C4-2B (cell line): ENCODE results near the gene LGALS9B.
"Not testable (repeated sequence)": the region's sequence is repeated elsewhere in the genome, so short reads cannot be mapped to it uniquely, and the experiment has no call there.

Experiments
- H3K27ac ChIP-seq: fragments of 450-650 bp; 2 replicates; pipeline ENCODE4 v1.5.1; 2017

The LGALS9B gene

DNA sequence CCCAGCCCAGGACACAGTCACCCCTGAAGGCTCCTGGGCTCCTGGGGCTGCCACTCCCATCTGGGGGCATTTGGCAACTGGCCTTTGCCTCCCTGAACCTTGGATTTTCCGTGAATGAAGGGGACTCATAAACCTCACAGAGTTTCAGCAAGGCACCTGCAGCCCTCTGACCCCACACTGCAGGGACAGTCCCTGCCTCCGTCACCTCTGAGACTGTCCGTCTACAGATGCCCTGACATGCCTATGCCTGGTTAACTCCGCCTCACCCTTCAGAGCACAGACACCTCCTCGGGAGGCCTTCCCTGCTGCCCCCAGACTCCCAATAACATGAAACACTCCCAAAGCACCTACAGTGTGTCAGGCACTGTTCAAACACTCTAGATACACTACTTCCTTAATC lies 786 bp downstream of the LGALS9B start:
- not testable (repeated sequence) for H3K27ac ChIP-seq

DNA sequence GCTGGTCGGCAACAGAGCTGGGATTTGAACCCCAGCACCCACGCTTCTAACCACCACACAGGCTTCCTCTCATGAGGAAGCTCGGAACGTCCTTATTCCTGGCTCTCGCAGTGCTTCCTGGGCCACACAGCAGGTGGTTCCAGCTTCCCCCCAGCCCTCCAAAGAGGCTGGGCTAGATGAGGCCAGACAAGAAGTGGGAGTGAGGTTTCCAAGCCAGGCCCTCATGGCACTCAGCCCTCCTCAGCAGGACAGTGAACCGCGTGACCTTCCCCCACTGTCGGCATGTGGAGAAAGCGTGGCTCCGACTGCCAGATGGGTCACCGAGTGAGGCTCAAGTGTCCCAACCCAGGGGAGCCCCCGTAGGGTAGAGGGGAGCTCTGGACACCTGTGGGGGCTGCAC lies 1.8 kb downstream of the LGALS9B start:
- not testable (repeated sequence) for H3K27ac ChIP-seq

DNA sequence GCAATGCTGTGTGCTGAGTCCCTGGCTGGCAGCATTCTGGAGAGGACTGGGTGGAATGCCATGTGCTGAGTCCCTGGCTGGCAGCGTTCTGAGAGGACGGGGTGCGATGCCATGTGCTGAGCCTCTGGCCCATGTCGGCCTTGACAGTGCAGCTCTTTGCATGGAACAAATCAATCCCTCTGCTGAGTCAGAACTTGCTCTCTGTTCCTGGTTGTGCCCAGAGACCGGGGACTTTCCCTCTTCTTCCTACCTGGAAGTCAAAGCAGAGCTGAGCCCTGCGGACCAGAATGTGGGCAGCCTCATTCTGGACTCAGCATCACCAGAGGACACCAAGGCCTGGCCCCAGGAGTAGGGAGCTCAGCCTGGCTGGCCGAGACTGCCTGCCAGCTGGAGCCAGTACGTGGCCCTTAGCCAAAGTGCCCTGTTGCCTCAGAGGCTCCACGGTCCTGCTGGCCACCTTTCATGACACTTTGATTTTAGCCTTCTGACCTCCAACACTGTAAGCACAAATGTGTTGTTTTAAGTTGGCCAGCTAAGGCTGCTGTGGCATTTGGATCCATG lies 2.4 kb downstream of the LGALS9B start:
- H3K27ac ChIP-seq = not testable (repeated sequence)

DNA sequence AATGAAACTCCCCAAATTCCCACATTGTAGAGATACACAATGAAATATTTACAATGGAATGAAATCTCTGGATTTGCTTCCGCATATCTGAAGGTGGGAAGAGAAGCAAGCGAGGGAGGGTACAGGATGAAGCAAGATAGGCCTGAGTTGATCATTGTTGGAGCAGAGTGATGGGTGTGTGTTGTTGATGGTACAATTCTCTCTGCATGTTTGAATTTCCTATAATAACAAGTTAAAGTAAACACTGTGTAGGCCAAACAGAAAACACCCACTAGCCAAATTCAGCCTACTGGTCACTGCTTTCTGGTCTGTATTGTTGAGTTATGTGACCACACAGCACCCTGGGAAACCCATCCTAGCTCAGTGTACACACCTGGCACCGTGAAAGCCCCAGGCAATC lies 5.2 kb downstream of the LGALS9B start:
- H3K27ac ChIP-seq = not testable (repeated sequence)

DNA sequence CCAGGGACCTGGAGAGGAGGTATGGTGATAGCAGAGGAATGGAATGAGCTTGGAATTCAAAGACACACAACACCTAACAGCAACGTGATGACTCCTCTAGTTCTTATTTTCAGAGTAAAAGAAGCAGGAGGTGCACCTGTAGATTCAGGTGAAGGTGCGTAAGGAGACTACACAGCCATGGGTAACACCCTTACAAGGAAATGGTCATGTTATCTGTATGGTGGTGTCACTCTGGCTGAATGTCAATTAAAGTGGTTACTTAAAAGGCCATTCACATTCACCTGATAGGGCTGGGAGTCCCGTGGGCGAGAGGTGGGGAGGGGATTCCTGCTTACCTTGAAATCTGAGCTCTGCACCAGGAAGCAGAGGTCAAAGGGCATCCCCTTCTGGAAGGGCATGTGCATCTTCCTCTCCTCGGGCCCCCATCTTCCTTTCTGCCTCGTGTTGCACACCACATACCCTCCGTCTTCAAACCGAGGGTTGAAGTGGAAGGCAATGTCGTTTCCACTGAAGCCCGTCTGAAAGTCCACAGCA lies 9.4 kb downstream of the LGALS9B start:
- H3K27ac ChIP-seq = not testable (repeated sequence)

DNA sequence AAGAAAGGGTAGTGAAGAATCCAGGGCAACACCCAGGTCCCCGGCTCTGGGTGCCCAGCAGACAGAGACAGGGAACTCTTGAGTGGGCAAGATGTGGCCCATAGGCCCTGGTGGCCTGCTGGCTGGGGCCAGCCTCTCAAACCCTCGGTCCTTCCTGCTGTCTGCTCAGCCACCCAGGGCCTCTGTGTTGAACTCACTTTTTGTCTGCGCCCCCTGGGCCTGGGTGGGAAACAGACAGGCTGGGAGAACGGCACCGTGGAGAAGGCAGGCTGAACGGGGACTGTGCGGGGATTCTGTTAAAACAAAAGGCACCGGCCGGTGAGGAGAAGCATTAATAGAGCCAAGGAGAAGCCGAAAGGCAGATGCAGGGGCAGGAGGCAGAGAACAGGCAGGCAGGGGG lies 12.2 kb downstream of the LGALS9B start:
- not testable (repeated sequence) for H3K27ac ChIP-seq

DNA sequence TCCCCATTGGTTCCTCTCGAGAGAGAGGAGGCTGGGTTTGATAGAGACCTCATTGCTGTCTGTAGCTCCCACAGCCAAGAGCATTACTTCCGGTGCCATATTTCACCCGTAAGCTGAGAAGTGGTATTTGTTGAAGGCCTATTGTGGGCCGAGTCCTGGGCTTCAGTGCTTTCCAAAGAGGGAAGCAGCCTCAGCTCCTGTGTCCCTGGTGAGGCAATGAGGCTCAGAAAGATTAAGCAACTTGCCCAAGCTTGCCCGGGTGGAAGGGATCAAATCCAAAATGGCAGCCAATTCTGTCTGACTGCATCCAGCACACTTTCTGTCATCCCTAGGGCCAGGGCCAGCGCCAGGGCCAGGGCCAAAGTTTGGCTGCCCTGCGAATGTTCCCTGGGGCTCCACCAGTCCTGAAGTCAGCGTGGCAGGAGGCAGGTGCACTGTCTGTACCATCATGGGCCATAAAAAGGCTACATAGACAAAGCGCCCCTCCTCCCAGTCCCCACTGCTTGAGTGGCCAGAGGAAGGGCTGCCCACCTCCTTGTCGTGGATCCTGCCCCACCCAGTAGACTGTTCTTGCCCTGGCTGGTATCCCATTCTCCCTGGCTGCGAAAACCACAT lies 13.4 kb downstream of the LGALS9B start:
- not testable (repeated sequence) for H3K27ac ChIP-seq

DNA sequence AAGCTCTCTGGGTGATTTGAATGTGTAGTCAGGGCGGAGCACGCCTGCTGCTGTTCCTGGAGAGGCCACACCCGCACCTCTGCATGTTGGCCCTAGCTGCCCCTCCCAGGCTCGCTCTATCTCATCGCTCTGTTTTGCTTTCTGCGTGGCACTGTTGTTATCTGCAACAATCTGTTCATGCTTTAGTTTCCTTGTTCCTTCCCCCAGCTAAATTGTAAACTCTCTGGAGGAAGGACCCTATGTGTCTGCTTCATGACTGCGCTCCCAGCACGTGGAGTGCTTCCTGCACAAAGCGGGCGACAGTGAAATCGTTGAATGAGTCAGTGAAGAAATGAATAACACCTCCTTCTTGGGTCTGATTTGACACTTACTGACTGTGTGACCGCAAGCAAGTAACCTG lies 16.5 kb downstream of the LGALS9B start:
- H3K27ac ChIP-seq = not testable (repeated sequence)

DNA sequence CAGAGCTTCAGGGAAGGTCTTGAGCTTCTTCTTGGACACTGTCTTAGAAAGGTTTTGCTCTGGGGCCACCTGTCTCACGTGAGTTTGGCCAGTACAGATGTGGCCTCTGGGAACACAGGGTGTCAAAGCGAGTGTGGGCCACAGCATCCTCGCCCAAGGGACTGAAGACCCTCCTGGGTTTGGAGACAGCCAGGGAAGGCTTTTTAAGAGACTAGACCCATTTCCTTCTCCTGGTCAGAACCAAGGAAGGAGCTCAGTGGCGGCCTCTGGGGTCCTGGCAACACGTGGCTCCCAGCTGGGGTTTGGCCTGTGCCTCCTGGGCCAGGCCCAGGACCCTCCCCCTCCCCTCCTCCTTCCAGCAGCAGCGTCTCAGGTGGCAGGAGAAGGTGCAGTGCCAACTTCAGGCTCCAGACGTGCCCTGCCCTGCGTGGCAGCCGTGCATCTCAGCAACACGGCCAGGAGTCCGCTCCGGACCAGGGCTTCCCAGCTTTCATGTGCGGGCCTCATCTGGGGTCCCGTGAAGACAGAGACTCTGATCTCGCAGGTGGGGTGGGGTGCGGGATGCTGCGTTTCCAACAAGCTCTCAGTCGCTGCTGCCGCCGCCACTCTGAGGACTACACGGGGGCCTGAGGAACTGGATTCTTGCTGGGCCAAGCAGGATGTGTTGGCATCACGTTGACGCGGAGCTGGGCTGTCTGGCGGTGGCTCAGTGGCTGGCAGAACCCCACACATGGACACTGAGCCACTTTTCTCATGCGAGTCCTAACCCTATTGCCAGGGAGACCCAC lies 19.6 kb downstream of the LGALS9B start:
- H3K27ac ChIP-seq = not testable (repeated sequence)

DNA sequence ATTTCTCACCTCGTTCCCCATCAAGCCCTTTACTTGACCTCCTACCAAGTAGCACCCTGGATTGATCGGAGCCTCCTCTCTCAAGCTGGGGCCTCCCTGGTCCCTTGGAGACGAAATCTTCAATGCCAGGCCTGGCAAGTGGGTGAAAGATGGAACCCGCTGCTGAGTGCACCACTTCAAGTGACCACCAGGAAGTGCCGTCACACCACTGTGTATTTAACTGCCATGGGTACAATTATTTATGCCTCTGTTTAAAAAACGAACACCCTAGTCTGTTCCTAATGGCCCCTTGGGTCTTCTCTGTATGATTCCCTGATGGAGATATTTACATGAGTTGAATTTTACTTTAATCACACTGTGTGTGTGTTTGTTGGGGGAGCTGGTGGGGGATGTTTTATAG lies 20.4 kb downstream of the LGALS9B start:
- not testable (repeated sequence) for H3K27ac ChIP-seq

DNA sequence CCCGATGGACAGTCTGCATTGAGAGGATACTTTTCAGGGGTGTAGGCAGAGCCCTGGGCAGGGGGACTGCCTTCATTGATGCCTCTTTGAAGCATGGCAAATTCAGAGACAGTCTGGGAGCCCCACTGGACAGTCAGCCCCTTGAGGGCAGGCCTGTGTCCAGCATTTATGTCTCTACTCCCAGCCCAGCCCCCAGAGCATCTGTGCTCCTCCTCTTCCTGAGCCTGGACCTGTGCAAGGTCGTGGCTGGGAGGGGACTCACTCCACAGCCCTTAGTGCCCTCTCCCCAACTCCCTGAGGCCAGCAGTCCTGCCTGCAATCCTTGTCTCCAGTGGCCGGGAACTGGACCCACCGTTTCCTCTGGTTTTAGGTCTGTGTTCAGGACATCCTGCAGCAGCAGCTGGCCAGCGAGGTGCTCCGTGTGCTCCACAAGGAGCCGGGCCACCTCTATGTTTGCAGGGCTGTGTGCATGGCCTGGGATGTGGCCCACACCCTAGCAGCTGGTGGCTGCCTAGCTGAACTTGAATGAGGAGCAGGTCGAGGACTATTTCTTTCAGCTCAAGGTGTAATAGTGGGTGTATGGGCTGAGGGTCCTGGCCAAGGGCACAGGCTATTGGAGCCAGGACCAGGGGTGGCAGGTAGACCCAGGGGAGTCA lies 22.6 kb downstream of the LGALS9B start:
- H3K27ac ChIP-seq = not testable (repeated sequence)

DNA sequence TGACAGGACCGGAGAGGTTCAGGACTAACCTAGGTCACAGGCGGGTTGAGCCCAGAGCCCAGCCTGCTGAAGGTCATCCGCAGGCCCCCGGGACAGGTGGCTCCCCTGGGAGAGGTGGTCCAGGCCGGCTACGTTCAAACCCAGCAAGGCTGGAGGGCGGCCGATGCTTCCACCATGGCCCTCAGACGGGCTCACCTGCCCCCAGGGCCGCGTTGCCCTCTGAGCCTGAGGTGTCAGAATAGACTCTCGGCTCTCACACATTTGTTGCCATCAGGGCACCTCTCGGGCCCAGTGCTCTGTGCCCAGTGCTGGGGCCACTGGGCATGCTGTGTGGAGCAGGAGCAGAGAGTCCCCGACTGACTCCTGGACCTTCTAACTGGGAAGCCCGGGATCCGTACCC lies 23.2 kb downstream of the LGALS9B start:
- H3K27ac ChIP-seq = not testable (repeated sequence)

DNA sequence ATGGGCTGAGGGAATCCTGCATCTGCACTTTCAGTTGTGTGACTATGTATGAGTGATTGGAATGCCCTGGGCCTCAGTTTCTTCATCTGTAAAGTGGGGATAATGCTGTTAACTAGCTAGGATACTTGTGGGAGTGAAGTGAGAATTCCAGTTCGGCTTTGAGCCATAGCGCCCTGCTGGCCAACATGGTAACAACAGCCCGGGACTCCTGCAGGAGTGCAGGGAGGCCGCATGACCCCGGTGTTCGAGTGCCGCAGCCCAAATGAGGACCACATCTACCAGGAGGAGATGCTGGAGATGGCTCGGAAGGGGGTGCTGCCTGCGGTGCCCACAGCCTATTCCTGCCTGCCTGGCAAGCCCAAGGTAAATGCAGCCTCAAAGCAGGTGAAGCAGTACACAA lies 23.7 kb downstream of the LGALS9B start:
- not testable (repeated sequence) for H3K27ac ChIP-seq

DNA sequence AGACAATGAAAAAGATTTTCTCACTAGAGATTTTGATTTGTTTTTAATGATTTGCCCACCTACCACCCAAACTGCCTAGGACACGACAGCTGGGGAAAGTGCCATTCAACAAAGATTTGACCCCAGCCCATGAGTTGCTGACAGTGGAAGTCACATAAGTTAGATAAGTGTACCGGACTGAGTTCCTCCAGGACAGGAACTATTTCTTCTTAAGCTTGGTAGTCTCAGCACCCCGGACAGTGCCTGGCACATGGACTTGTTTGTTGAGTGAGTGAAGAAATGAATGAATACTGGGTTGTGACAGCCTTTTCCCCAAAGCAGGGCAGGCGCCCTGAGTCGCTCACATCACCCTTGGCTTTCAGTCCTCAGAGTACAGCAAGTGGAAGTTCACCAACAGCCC lies 26.7 kb downstream of the LGALS9B start:
- not testable (repeated sequence) for H3K27ac ChIP-seq

DNA sequence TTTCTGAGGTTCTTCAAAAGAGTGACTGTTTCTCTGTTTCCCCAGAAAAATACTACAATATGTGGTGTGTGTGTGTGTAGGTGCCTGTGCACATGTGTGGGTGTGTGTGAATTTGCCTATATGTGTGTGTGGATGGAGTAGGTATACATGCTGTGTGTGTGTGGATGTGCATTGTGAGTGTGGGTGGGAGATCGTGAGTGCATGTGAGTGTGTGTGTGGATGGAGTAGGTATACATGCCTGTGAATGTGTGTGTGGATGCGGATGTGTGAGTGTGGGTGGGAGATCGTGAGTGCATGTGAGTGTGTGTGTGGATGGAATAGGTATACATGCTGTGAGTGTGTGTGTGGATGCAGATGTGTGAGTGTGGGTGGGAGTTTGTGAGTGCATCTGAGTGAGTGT lies 32.2 kb downstream of the LGALS9B start:
- not testable (repeated sequence) for H3K27ac ChIP-seq

DNA sequence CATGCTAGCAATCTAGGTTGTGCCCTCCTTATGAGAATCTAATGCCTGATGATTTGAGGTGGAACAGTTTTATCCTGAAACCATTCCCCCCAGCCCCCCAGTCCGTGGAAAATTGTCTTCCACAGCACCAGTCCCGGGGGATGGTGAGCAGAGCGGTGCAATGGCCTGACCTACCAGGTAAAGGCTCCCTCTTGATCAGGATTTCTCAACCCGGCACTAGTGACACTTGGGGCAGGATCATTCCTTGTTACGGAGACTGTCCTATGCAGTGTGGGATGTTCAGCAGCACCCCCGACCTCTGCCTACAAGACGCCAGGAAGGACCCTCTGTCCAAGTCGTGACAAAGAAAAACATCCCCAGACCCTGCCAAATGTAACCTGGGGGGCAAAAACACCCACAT lies 34.0 kb downstream of the LGALS9B start:
- not testable (repeated sequence) for H3K27ac ChIP-seq

DNA sequence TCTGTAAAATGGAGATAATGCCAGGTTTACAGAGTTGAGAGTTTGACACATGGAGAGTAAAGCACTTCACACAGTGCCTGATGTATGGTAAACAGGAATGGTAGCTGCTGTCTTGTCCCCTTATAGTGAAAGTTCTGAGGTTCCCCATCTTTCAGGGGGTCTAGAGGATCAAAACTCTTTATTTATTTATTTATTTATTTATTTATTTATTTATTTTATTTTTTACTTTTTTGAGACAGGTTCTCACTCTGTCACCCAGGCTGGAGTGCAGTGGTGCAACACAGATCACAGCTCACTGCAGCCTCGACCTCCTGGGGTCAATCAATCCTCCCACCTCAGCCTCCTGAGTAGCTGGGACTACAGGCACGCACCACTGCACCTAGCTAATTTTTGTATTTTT lies 40.1 kb downstream of the LGALS9B start:
- not testable (repeated sequence) for H3K27ac ChIP-seq

DNA sequence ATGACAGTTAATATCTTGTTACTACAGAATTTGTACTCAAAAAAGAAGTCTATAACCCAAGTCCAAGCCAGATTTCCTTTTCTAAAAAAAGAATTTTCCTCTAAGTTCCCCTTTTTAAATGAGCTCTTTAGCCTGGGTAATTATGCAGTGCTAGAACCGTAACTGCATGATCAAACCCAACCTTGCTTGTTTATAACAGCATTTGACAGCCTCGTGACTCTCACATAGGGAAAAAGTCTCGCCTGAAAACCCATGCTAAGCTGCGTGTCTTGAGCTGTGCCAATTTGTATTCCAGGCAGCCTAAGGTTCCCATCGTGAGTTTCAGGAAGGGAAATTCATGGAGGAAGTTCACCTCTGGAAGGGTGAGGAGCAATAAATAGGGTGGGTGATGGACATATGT lies 44.5 kb downstream of the LGALS9B start:
- H3K27ac ChIP-seq = not testable (repeated sequence)

DNA sequence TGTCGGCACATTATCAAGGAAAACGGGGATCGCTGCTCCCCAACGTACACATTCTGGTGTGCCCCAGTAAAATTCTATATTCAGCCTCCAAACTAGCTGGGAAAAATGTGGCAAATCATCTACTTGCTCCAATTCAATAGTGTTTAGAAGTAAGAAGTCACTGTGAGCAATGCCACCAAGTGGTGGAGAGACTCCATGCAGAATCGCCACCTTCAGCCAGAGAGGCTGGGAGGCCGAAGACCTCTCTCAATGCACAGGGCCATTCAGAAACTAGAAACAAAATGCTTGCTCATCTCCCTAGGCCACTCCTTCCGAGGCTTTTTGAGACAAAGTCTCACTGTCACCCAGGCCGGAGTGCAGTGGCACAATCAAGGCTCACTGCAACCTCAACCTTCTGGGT lies 48.5 kb downstream of the LGALS9B start:
- H3K27ac ChIP-seq = not testable (repeated sequence)

DNA sequence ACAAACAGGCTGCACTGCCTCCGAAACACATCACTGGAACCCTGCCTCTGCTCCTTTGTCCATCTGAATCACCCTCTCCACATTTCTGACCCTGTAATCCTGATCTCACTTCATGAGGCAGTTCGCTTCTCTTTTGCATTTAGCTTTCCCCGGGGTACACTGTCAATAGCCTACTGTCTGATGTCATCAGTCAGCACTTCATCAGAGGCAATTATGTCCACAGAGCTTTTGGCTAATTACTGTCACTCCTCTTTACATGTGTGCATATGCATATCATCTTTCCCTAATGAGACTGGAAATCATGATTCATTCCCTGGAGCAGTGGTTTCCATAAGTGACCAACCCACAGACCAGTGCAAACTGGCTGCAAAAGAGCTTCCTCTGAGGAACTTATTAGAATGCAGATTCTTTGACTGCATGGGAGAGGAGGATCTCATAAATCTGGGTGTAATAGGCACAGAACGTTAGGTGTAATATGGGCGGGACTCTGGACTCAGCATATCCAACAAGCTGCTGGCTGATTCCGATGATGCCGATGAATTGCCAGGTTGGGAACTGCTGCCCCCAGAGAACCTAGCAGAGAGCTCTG lies 49.8 kb downstream of the LGALS9B start:
- H3K27ac ChIP-seq = not testable (repeated sequence)

DNA sequence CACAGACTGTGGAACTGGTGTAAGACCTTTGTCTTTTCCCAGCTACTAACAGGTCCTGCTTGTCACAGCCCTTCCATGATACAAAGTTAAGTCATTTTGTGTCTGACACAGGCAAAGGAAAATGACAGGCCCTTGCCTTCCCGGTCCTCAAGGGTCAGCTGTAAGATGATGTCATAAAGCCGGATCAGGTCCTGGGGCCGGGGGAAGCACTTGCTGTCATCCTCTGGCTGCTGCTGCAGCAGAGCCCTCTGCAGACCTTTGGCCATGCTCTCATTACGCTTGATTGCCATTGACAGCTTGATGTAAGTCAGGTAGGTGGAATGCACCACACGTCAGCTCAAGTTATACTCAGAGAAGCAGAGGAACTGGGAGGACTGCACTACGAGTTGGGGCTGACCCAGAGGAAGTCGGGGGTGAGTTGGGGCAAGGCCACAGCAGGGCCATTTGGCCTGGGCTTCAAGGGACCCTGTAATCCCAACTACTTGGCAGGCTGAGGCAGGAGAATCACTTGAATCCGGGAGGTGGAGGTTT lies 50.9 kb downstream of the LGALS9B start:
- H3K27ac ChIP-seq = not testable (repeated sequence)

DNA sequence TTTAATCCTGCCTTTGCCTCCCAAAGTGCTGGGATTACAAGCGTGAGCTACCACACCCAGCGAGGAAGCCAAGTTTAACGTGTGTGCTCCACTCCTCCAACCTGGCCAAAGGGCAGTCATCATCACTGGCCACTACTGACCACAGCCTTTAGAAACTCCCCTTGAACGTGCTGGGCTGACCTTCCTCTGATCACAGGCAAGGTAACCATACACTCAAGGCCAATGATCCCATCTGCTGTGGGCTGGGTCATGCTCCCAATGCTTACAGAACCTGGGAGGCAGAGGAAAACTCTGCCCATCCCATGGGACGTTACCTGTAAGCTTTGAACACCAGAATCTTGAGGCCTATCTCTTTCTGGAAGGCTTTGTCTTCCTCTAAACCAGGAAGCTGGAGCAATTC lies 51.9 kb downstream of the LGALS9B start:
- H3K27ac ChIP-seq = not testable (repeated sequence)
